ENCODE data around the gene ILDR2.
"Not testable (repeated sequence)": the region's sequence is repeated elsewhere in the genome, so short reads cannot be mapped to it uniquely, and the experiment has no call there.

The ILDR2 gene

DNA sequence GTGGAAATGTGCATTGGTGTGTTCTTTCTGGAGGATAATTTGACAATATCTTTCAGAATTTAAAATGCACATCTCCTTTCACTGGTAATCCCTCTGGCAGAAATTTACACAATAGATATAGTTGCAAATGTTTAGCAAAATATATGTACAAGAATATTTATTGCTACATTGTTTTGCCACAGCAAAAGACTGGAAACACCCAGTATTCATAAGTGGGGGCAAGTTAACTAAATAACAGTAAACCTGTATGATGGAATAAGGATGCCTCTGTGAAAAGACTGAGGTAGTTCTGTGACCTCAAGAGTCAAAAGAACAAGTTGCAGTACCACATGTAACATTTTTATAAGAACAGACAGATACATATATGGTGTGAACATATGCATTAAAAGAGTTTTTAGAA is 85.6 kb downstream of the ILDR2 start:
- Histone ChIP-seq H3K36me3 (ENCODE audit: low read depth) (no peaks in the 10 kb centered on the region), H3K27ac (ENCODE audit: poor library complexity, severe bottlenecking) (no peak overlapping the region), H3K4me1 (ENCODE audit: insufficient read depth, poor library complexity, severe bottlenecking) (no peaks in the 10 kb centered on the region), H3K9me3 (ENCODE audit: severe bottlenecking) (no peaks in the 10 kb centered on the region), H3K4me3 (ENCODE audit: severe bottlenecking) (no peak overlapping the region), H3K27me3 (ENCODE audit: insufficient read depth, poor library complexity, severe bottlenecking) (peaks cover 6% of the 10 kb centered on the region)
- ATAC-seq (ENCODE audit: low read depth) (no peak), DNase-seq (ENCODE audit: low spot score) (no peak)
- TF ChIP-seq CTCF (IDR thresholded peaks at IDR 0.05; ENCODE audit: poor library complexity, severe bottlenecking), result no peak

GRCh38 chr1:166888373-166889111 is 86.8 kb downstream of the ILDR2 start:
- no peak for DNase-seq (ENCODE audit: low spot score)

DNA sequence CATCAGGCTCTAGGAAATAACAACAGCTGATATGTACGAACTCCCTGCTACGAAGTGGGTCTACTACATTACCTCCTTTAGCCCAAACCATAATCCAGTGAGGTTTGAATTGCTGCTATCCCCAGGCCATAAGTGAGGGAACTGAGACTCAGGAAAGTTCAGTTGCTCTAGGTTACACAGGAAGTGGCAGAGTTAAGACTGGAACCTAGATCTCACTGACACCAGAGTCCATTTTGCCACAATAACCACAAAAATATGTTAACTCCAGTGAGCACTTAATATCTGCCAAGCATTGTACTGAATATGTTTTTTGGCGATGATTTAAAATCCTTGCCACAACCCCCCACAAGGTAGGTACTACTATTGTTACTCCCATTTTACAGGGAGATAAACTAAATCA is 90.4 kb downstream of the ILDR2 start:
- no peaks in the 10 kb centered on the region for H3K36me3 ChIP-seq (ENCODE audit: low read depth)
- H3K4me3 ChIP-seq (ENCODE audit: severe bottlenecking), result no peak overlapping the region
- H3K27ac ChIP-seq (ENCODE audit: poor library complexity, severe bottlenecking), result no peak overlapping the region
- DNase-seq (ENCODE audit: low spot score), result no peak
- H3K4me1 ChIP-seq (ENCODE audit: insufficient read depth, poor library complexity, severe bottlenecking), result no peaks in the 10 kb centered on the region
- no peak for TF ChIP-seq CTCF (IDR thresholded peaks at IDR 0.05; ENCODE audit: poor library complexity, severe bottlenecking)
- no peaks in the 10 kb centered on the region for H3K9me3 ChIP-seq (ENCODE audit: severe bottlenecking)
- no peak for ATAC-seq (ENCODE audit: low read depth)
- peaks cover 12% of the 10 kb centered on the region for H3K27me3 ChIP-seq (ENCODE audit: insufficient read depth, poor library complexity, severe bottlenecking)

More at GRCh38 chr1:166888373-166889111, 86.8 kb downstream of the ILDR2 start:
- TF ChIP-seq CTCF (IDR thresholded peaks at IDR 0.05; ENCODE audit: poor library complexity, severe bottlenecking), result no peak
- no peak for ATAC-seq (ENCODE audit: low read depth)
- Histone ChIP-seq H3K36me3 (ENCODE audit: low read depth) (no peaks in the 10 kb centered on the region), H3K9me3 (ENCODE audit: severe bottlenecking) (no peaks in the 10 kb centered on the region), H3K27me3 (ENCODE audit: insufficient read depth, poor library complexity, severe bottlenecking) (peaks cover 17% of the 10 kb centered on the region), H3K4me3 (ENCODE audit: severe bottlenecking) (no peak overlapping the region), H3K27ac (ENCODE audit: poor library complexity, severe bottlenecking) (no peak overlapping the region), H3K4me1 (ENCODE audit: insufficient read depth, poor library complexity, severe bottlenecking) (no peaks in the 10 kb centered on the region)

DNA sequence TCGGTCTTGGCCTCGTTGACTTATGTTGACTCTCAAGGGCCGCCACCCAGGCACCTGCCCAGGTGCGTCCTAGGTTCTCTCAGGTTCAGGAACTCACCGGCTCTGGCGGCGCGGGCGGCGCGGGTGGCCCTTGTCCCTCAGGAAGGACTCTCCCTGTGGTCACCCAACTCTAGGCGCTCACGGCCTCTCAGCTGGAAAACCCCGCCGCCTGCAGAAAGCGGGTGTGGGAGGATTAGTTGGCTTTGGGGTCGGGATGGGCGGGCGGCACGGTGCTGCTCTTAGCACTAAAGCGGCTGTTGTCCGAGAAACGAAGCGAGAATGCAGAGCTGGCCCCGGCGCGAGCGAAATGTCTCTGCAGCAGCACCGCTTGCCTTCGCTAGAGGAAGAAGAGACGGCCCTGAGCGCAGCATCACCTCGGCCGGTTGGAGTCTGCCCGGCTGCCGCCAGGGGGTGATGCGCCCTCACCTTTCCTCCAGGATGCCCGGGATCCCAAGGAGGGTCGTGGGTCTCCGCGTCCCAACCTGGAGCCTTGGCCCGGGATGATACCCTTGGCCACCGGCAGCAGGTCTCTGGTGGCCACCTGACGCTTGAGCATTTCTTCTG is 91.2 kb downstream of the ILDR2 start:
- Histone ChIP-seq H3K27ac (ENCODE audit: poor library complexity, severe bottlenecking) (no peak overlapping the region), H3K4me1 (ENCODE audit: insufficient read depth, poor library complexity, severe bottlenecking) (no peaks in the 10 kb centered on the region), H3K36me3 (ENCODE audit: low read depth) (no peaks in the 10 kb centered on the region), H3K4me3 (ENCODE audit: severe bottlenecking) (no peak overlapping the region), H3K27me3 (ENCODE audit: insufficient read depth, poor library complexity, severe bottlenecking) (peaks cover 12% of the 10 kb centered on the region), H3K9me3 (ENCODE audit: severe bottlenecking) (no peaks in the 10 kb centered on the region)
- ATAC-seq (ENCODE audit: low read depth) (peak; percentile 52), DNase-seq (ENCODE audit: low spot score) (no peak)
- peak; percentile 34 for TF ChIP-seq CTCF (IDR thresholded peaks at IDR 0.05; ENCODE audit: poor library complexity, severe bottlenecking)

GRCh38 chr1:166882893-166883292 is 92.4 kb downstream of the ILDR2 start:
- no peak for DNase-seq (ENCODE audit: low spot score)
- no peak overlapping the region for H3K27ac ChIP-seq (ENCODE audit: poor library complexity, severe bottlenecking)
- H3K4me3 ChIP-seq (ENCODE audit: severe bottlenecking), result no peak overlapping the region
- H3K36me3 ChIP-seq (ENCODE audit: low read depth), result no peaks in the 10 kb centered on the region
- TF ChIP-seq CTCF (IDR thresholded peaks at IDR 0.05; ENCODE audit: poor library complexity, severe bottlenecking), result no peak
- no peaks in the 10 kb centered on the region for H3K9me3 ChIP-seq (ENCODE audit: severe bottlenecking)
- ATAC-seq (ENCODE audit: low read depth), result no peak
- H3K4me1 ChIP-seq (ENCODE audit: insufficient read depth, poor library complexity, severe bottlenecking), result no peaks in the 10 kb centered on the region
- peaks cover 12% of the 10 kb centered on the region for H3K27me3 ChIP-seq (ENCODE audit: insufficient read depth, poor library complexity, severe bottlenecking)

DNA sequence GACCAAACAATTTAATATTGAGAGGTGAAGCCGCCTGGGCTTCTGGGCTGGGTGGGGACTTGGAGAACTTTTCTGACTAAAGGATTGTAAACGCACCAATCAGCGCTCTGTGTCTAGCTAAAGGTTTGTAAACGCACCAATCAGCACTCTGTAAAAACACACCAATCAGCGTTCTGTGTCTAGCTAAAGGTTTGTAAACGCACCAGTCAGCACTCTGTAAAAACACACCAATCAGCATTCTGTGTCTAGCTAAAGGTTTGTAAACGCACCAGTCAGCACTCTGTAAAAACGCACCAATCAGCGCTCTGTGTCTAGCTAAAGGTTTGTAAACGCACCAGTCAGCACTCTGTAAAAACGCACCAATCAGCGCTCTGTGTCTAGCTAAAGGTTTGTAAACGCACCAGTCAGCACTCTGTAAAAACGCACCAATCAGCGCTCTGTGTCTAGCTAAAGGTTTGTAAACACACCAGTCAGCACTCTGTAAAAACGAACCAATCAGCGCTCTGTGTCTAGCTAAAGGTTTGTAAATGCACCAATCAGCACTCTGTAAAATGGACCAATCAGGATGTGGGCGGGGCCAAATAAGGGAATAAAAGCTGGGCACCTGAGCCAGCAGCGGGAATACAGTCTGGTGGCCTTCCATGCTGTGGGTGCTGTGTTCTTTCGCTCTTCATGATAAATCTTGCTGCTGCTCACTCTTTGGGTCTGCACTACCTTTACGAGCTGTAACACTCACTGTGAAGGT is 97.0 kb downstream of the ILDR2 start:
- not testable (repeated sequence) for ATAC-seq (ENCODE audit: low read depth); H3K36me3 ChIP-seq (ENCODE audit: low read depth); H3K27me3 ChIP-seq (ENCODE audit: insufficient read depth, poor library complexity, severe bottlenecking); H3K9me3 ChIP-seq (ENCODE audit: severe bottlenecking); H3K4me3 ChIP-seq (ENCODE audit: severe bottlenecking); H3K27ac ChIP-seq (ENCODE audit: poor library complexity, severe bottlenecking); DNase-seq (ENCODE audit: low spot score)
- H3K4me1 ChIP-seq (ENCODE audit: insufficient read depth, poor library complexity, severe bottlenecking), result peaks cover 14% of the 10 kb centered on the region
